ENCODE results near the gene ITFG2.
A peak's percentile ranks its signal among the peaks of the same experiment; 100 is the strongest.
"Not testable (repeated sequence)": the region's sequence is repeated elsewhere in the genome, so short reads cannot be mapped to it uniquely, and the experiment has no call there.

ITFG2 gene

GRCh38 chr12:2860170-2860569, 47.7 kb downstream of the ITFG2 start:
- no peak for DNase-seq

GRCh38 chr12:2862876-2863275, 50.4 kb downstream of the ITFG2 start:
- no peak for DNase-seq

DNA sequence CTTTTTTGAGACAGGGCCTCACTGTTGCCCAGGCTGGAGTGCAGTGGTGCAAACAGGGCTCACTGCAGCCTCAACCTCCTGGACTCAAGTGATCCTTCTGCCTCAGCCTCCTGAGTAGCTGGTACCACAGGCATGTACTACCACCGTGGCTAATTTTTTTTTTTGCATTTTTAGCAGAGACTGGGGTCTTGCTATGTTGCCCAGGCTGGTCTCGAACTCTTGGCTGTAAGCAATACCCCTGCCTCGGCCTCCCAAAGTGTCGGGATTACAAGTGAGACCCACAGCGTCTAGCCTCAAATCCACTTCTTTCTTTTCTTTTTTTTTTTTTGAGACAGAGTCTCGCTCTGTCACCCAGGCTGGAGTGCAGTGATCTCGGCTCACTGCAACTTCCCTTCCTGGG, 50.9 kb downstream of the ITFG2 start:
- not testable (repeated sequence) for DNase-seq

- peak in 1 of 56 donors; percentile 2 for DNase-seq
These were observed 51.7 kb downstream of the ITFG2 start for GRCh38 chr12:2864198-2864597.

DNA sequence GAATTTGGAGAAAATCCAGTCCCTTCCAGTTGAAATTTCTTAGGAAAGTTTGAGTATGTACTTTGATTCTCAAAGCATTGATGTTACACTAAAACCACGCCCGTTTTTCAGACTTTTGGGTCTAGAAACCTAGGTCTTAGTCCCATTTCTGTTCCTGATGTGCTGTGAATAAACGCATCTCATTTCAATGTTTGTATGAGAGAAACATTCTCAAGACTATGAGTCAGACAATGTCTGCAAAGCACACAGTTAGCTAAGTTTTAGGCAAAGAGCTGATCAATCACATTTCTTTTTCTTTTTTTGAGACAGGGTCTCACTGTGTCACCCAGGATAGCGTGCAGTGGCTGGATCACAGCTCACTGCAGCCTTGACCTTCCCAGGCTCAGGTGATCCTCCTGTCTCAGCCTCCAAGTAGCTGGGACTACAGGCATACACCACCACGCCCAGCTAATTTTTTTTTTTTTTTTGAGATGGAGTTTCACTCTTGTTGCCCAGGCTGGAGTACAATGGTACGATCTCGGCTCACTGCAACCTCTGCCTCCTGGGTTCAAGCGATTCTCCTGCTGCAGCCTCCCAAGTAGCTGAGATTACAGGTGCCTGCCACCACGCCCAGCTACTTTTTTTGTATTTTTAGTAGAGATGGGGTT, 56.6 kb downstream of the ITFG2 start:
- DNase-seq = not testable (repeated sequence)
